ENCODE results near the gene BCL2A1. TPM values are rescaled to one million over a fixed set of nuclear protein-coding genes. Genes with fewer than 3 reads are reported as not detected.
"Not testable (repeated sequence)": the region's sequence is repeated elsewhere in the genome, so short reads cannot be mapped to it uniquely, and the experiment has no call there.

Gene BCL2A1
- 1 to 10 TPM in 1 of 5 donors, under 1 TPM in 4; 0.53 to 1.2 (median 0.74) TPM for polyA plus RNA-seq (ENCODE audit: insufficient read depth in 1 of 5, insufficient read length in 5 of 5, low replicate concordance in 1 of 5)
- long read RNA-seq, donor 1, result 0 reads
- long read RNA-seq, donor 2, result 0 reads
- long read RNA-seq, donor 3, result 0 reads
- long read RNA-seq, donor 4, result 0 reads
- long read RNA-seq, donor 5, partial matches to known transcripts, result 0 of 1 reads
- long read RNA-seq, donor 5, other reads (novel, unspliced or antisense), result 0 of 1 reads
- long read RNA-seq, donor 6, partial matches to known transcripts, result 22 of 48 reads
- long read RNA-seq, donor 6, other reads (novel, unspliced or antisense), result 25 of 48 reads
- long read RNA-seq, donor 7, result 0 reads
- long read RNA-seq, donor 8, result 0 reads

DNA sequence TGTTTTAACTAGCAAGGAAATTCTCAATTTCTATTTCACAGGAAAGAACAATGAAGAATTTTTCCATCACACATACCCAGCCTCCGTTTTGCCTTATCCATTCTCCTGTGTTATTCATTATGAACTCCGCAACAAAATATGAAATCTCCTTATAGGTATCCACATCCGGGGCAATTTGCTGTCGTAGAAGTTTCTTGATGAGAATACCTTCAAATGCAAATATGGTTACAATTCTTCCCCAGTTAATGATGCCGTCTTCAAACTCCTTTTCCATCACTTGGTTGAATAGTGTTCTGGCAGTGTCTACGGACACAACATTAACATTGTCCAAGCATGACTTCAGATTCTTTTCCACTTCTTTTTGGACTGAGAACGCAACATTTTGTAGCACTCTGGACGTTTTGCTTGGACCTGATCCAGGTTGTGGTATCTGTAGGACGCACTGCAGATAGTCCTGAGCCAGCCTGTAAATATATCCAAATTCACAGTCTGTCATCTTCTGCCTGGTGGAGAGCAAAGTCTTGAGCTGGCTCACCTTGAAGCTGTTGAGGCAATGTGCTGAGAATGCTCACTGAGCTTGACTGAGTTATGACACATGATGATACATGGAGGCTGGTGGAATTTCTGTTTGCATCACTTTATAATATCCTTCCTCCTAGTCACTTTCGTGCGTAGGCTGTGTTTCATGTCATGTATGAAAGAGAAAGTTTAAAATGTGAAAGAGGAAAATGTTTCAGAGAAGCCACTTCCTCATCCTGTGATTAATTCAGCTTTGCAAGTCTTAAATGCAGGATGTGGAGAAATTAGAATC is at the start of gene BCL2A1:
Gene BCL2A1 (minus strand): TSS at position 573 of the 811 bp plus-strand sequence. CDS start 77 bp downstream, at position 496.
- DNase-seq, result no peak

DNA sequence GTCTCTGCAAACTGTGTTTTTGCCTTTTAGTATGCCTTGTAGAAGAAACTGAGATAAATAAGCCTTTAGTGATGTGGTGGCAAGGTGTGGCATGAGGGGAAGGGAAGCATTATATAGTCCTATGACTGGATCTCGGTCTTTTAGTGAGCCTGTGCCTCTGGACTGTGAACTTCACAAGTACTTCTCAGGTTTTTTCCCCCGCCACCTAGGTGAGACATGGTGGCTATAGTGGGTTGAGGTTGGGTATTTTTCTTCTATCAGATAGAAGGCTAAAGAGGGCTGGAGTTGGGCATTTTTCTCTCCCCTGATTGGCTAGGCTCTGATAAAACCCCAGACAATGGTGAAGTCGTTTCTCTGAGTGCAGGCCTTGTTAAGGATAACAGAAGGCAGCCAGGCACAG is 49.7 kb upstream of the BCL2A1 start:
- DNase-seq, result no peak

DNA sequence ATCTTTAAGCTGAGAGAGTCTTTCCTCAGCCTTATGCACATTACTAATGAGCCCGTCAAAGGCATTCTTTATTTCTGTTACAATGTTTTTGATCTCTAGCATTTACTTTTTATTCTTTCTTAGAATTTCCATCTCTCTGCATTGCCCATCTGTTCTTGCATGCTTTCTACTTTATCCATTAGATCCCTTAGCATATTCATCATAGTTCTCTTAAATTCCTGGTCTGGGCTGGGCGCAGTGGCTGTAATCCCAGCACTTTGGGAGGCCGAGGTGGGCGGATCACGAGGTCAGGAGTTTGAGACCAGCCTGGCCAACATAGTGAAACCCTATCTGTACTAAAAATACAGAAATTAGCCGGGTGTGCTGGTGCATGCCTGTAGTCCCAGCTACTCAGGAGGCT is 49.2 kb upstream of the BCL2A1 start:
- DNase-seq, result not testable (repeated sequence)

DNA sequence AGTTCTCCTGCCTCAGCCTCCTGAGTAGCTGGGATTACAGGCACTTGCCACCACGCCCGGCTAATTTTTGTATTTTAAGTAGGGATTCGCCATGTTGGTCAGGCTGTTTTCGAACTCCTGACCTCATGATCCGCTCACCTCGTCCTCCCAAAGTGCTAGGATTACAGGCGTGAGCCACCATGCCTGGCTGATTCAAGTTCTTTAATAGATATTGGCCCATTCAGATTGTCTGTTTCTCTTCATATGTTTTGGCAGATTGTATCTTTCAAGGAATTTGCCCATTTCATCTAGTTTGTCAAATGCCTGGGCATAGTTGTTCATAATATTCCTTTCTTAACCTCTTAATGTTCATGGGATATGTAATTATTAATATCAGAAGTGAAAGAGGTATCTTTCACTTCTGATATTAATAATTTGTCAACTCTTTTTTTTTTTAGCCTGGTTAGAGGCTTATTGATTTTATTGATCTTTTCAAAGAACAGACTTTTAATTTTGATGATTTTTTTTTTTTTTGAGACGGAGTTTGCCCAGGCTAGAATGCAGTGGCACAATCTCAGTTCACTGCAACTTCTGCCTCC is 48.3 kb upstream of the BCL2A1 start:
- DNase-seq, result no peak

DNA sequence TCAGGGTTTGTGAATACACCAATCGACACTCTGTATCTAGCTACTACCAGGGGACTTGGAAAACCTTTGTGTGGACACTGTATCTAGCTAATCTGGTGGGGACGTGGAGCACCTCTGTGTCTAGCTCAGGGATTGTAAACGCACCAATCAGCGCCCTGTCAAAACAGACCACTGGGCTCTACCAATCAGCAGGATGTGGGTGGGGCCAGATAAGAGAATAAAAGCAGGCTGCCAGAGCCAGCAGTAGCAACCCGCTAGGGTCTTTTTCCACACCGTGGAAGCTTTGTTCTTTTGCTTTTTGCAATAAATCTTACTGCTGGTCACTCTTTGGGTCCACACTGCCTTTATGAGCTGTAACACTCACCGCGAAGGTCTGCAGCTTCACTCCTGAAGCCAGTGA is 46.1 kb upstream of the BCL2A1 start:
- not testable (repeated sequence) for DNase-seq

DNA sequence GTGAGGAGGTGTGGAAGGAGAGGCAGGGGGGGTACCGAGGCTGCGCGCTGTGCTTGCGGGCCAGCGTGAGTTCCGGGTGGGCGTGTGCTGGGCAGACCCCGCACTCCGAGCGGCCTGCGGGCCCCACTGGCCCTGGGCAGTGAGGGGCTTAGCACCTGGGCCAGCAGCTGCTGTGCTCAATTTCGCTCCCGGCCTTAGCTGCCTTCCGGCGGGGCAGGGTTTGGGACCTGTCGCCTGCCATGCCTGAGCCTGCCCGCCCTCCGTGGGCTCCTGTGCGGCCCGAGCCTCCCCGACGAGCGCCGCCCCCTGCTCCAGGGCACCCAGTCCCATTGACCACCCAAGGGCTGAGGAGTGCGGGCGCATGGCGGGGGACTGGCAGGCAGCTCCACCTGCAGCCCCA is 45.5 kb upstream of the BCL2A1 start:
- not testable (repeated sequence) for DNase-seq

DNA sequence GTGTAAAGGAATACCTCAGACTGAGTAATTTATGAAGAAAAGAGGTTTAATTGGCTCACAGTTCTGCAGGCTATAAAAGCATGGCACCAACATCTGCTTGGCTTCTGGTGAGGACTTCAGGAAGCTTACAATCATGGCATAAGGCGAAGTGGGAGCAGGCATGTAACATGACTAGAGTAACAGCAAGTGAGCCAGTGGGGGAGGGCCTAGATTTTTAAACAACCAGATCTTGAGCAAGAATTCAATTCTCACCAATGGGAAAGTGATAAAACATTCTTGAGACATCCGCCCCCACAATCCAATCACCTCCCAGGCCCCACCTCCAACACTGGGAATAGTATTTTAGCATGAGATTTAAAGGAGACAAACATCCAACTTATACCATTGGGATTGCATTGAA is 44.2 kb upstream of the BCL2A1 start:
- no peak for DNase-seq

DNA sequence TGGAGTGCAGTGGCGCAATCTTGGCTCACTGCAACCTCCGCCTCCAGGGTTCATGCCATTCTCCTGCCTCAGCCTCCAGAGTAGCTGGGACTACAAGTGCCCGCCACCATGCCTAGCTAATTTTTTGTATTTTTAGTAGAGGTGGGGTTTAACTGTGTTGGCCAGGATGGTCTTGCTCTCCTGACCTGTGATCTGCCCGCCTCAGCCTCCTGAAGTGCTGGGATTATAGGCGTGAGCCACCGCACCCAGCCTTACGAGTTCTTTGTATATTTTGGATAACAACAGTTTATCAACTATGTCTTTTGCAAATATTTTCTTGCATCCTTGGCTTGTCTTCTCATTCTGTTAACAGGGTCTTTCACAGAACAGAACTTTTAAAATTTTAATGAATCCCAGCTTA is 43.2 kb upstream of the BCL2A1 start:
- not testable (repeated sequence) for DNase-seq

DNA sequence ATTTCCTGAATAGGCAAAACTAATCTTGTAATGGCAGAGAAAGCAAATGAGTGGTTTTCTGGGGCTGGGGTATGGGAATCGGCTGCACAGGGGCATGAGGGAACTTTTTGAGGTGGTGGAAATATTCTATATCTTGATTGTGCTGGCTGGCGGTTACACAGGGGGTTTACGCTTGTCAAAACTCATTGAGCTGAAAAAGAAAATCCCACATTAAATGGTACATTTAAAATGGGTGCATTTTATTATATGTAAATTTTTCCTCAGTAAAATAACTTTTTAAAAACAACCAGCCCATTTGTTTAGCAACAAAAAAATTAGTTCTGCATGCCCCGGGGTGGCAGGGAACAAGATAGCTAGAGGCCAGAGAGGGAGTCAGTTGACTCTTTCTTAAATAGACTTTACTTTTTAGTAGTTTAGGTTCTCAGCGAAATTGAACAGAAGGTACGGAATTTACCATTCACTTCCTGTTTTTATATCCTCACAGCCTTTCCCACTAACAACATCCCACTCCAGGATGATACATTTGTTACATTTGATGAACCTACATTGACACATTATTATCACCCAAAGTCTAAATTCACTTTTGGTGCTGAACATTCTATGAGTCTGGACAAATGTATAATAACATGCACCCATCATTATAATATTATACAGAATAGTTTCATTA is 41.2 kb upstream of the BCL2A1 start:
- no peak for DNase-seq

DNA sequence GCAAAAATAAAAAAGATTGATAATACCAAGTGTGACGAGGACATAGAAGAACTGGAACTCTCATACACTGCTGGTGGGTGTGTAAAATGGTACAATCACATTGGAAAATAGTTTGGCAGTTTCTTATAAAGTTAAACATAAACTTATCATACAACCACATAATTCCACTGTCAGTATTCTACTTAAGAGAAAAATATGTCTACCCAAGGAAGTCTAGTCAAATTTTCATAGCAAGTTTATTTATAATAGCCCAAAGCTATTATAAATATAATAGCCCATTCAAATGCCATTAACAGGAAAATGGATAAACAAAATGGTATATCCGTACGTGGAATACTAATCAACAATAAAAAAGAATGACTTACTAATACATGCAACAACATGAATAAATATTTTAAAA is 40.6 kb upstream of the BCL2A1 start:
- peak; percentile 10 to 24 for DNase-seq

DNA sequence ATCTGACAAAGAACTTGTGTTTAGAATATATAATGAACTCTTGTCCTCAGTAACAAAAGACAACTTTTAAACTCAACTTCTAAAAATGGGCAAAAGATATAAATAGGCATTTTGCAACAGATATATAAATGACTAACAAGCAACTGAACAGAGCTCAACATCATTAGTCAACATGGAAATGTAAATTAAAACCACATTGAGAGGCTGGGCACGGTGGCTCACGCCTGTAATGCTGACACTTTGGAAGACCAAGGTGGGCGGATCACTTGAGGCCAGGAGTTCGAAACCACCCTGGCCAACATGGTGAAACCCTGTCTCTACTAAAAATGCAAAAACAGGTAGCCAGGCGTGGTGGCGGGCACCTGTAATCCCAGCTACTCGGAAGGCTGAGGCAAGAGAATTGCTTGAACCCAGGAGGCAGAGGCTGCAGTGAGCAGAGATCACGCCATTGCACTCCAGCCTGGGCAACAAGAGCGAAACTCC is 40.1 kb upstream of the BCL2A1 start:
- not testable (repeated sequence) for DNase-seq

DNA sequence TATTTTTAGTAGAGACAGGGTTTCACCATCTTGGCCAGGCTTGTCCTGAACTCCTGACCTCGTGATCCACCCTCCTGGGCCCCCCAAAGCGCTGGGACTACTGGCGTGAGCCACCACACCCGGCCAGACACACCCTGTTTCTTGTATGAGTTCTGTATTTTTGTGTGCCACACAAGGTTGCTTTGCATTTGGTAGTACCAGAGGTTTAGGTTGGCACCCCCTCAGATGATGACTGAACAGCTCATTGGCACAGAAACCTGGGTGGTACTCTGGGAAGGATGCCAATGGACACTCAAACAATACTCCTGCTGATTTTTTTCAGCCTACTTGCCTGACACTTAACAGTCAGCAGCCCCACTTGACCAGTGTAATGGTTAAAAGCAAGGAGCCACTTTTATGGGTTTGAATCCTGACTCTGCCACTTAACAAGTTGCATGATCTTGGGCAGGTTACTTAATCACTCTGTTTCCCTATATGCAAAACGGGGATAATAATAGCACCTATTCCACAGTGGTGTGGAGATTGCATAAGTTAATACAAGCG is 39.2 kb upstream of the BCL2A1 start:
- DNase-seq, result peak; percentile 14

DNA sequence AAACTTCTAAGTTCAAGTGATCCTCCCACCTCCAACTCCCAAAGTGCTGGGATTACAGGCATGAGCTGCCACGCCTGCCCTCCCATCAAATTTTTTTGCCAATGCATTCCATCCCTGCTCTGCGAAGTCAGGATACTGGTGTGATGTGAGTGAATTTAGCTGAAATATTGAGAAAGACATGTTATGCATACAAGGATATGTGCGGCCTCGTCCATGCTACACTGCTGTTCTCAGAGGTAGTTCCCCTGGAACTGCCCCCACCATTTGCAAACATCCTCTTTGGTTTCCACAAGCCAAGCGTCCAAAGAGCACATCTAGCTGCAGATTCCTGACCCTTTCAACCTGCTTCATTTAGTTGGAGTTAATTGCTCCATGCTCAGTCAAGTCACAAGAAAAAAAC is 36.5 kb upstream of the BCL2A1 start:
- DNase-seq, result no peak

DNA sequence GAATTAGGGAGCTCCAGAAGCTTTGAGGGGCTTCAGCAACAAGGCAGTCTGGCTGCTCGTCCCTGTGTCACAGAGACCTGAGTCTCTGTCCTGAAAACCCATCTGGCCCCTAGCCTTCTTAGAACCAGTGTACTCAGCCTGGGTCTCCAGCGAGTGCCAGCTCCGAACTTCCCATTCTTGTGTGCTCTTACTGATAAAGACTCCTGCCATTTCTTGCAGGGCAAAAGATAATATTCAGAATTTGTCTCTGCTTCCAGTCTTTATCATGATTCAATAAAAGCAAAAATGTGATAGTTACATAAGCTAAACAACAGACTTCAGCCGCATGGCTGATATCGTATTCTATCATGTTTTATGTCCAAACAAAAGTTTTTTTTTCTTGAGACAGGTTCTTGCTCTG is 36.0 kb upstream of the BCL2A1 start:
- DNase-seq, result no peak

DNA sequence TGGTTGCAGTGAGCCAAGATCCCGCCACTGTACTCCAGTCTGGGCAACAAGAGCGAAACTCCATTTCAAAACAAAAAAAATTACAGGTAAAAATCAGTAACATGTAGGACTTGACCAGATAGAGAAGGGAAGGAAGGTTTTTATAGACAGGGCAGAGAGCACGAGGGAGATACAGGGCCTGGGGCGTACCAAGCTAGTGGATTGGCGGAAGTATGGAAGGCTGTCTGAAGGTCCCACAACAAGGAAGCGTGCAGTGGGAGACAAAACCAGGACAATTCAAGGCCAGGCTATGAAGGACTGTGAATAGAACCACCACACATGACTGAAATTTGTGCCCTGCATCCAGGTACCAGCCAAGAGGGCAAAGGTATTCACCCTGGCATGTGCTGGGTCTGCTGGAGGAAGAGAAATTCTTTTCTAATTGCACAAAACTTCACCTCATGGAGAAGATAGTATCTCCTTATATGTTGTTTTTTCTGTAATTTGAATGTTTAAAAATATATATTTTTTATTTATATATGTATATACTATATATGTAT is 33.0 kb upstream of the BCL2A1 start:
- DNase-seq, result no peak

DNA sequence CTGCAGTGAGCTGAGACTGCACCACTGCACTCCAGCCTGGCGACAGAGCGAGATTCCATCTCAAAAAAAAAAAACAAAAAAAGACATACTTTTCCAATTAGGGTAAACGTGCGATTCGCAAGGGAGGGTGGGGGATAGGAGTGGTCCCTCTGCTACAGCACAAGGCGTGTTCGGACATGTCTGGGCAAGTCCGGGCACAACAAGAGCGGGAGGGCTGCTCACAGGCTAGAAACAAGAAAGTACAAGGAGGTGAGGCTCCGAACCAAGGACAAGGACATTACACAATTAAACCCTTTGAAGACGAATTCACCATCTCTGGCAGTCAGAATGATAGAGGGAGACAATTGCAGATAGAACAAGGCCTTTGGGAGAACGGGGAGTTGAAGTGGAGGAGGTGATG is 32.2 kb upstream of the BCL2A1 start:
- DNase-seq, result no peak

DNA sequence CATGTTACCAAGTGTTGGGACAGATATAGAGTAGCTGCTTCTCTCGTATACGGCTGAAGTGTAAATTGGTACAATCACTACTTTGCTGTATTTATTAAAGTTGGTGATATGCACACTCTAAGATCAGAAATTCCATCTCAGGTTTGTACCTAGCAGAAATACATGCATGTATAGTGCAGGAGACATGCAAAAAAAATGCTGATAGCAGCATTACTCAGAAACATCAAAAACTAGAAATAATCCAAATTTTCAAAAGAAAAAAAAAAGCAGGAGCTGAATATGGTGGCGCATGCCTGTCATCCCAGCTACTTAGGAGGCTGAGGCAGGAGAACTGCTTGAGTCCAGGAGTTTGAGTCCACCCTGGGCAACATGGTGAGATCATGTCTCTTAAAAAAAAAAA is 31.3 kb upstream of the BCL2A1 start:
- DNase-seq, result no peak

DNA sequence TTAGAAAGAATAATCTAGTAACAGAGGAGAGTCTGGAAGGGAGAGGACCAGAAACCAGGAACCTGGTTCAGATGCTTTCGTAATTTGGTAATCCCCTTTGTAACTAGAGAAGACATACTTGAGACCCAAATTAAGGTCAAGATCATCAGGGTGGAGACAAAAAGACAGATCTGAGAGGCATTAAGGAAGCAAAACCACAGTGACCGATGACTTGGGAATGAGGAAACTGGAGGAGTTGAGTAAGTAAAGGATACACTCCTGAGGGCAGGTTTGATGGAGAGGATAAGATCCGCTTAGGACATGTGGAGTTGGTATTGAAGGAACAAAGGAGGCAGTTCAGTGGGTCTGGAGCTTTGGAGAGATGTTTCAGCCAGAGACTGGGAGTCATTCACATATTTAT is 23.6 kb upstream of the BCL2A1 start:
- no peak for DNase-seq

DNA sequence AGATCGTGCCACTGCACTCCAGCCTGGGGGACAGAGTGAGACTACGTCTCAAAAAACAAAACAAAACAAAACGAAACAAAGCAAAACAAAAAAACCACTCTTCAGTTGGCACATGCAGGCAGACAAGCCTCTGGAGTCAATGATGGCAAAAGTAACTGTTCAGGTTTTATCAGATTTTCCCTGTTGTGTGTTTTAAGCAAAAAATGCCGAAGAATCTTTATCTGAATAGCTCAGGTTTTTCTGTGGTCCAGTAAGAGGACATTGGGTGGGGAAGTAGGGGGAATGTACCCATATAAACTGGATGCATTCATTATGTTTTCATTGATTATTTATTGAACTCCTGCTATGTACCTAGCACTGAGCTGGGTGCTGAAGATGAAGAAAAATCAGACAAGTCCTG is 20.8 kb upstream of the BCL2A1 start:
- DNase-seq, result no peak

DNA sequence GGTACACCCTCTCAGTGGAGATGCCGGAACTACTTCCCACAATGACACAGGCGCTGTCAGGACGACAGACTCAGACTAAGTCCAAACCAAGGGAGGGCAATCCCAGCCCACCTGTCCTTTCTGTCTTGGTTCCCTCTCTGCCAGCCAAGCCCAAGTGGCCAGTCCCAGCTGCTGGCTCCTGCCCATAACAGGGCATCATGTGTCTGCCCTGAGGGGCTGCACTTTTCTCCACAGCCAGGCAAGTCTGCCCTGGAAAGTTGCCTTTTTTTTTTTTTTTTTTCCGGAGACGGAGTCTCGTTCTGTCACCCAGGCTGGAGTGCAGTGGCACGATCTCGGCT is 20.0 kb upstream of the BCL2A1 start:
- no peak for DNase-seq

DNA sequence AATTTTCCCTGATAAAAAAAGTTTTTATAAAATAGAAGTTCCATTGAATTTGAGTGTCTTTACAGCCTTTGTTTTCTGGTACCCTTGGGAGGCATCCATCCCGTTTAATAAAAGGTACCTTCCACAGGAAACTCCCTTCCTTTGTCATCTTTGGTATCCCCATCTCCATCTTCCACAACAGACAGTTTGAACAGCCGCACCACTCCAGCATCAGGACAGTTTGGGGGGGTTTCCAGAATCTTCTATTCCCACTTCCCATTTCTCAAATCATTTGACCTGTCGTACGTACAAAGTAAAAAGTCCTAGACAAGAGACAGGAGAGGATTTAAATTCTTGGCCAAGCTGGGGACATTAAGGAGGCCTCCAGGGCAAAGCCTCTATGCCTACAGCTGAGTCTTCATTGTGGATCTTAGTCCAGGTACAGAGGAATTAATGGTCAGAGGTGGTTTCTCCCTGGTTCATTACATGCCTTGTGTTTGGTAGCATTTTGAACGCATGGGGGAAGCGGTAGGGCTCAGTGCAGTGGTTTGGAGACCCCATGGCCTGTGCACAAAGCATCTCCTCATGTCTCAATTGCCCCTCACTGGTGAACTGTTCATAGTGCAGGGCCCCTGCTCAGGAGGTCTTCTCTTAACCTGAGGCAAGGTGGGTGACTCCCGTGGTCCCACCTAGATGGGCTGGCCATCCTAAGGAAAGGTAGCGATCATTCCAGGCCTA is 19.4 kb upstream of the BCL2A1 start:
- no peak for DNase-seq

Data from right lung (tissue), 10 donors.